ENCODE measurements around the gene PRKAB2. TPM values are rescaled to one million over a fixed set of nuclear protein-coding genes. Genes with fewer than 3 reads are reported as not detected.

Gene PRKAB2
- total RNA-seq, 1 experiment from 2014 or later = 14.4 TPM

DNA sequence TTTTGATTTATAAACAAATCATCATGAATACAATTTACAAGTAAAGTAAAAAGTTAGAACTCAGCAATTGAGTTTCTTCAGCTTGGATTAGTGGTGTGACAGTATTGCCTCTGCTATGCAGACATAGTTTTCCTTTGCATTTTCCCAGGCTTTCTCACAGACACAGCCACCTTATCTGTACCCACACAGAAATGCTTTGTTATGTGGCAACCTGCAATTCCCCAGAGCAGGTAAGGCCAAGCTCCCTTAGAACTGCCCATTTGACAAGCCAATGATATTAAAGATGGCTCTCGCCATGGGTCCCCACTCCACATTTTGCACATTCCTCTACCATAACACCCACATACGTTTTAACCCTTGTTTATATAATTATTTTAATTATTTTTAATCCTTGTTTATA lies 38.7 kb upstream of the PRKAB2 start:
- no TSS peak for BruUV-seq (replicated peaks)
- CTCF ChIA-PET = no interaction called here

DNA sequence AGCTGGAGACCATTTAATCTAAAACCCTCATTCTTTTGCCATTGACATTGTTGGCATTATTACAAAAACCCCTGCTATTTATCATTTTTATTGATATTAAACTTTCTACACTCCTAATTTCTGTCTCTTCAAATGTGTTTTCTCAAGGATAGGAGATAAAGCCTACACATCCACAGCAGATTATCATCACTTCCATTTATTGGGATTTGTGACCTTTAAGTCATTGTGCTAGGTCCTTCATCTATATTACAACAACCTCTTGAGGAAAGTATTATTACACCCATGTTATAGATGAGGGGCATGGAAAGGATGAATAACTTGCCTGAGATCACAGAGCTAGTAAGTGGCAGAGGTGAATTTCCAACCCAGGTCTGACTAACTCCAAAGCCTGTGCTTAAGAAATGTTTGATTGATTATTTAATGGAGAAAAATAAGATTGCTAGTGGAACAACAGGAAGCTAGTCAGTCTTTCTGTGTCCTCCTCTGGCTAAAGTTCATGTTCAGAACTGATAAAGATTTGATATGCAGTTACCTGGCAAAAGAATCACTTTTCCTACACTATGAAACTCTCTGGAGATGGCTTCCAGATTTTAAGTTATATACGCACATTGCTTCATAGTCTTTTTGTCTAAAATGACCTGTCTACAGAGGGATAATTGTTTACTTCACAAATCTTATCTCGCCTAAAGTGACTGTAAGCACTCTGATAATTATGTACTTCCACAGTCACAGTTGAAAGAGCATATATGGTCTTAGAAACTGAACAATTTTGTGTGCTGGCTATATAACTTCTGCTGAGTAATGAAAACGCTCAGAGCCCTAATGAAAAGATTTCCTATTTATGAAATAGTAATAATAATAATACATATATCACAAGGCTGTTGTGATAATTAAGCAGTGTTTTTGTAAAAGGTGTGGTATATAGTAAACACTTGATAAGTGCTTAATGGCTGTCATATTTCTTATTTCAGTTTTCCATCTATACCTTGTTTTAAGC lies 37.9 kb upstream of the PRKAB2 start:
- H3K9me3 ChIP-seq (ENCODE audit: low read depth, low read length, poor library complexity, severe bottlenecking) = no peaks in the 10 kb centered on the region
- H3K36me3 ChIP-seq (ENCODE audit: insufficient read depth, low read length, poor library complexity, severe bottlenecking) = no peaks in the 10 kb centered on the region
- POLR2A ChIA-PET (ENCODE audit: low non-redundant PET) = no interaction called here
- CTCF ChIA-PET = no interaction called here
- no peak for DNase-seq (ENCODE audit: low spot score)
- H3K4me3 ChIP-seq (ENCODE audit: low read depth, low read length, poor library complexity, severe bottlenecking) = no peak overlapping the region
- BruUV-seq (replicated peaks) = no TSS peak
- intact Hi-C loops (cut with micrococcal nuclease; ENCODE audit: unreplicated experiment) = no loop called here
- TF ChIP-seq CTCF (conservative IDR thresholded peaks at IDR 0.05; ENCODE audit: low read depth, low read length) (no peak), EZH2 (IDR thresholded peaks at IDR 0.05; ENCODE audit: borderline replicate concordance, low read depth, low read length, poor library complexity, severe bottlenecking) (no peak)
- no peaks in the 10 kb centered on the region for H3K27me3 ChIP-seq (replicated peaks; ENCODE audit: insufficient read depth, low read depth, low read length, poor library complexity)
- no peaks in the 10 kb centered on the region for H3K4me1 ChIP-seq (ENCODE audit: insufficient read depth, low read length, poor library complexity, severe bottlenecking)
- no peak overlapping the region for H3K27ac ChIP-seq (ENCODE audit: low read depth, low read length, poor library complexity, severe bottlenecking)

More for the DNA sequence above, 38.7 kb upstream of the PRKAB2 start:
- Histone ChIP-seq H3K36me3 (ENCODE audit: insufficient read depth, low read length, poor library complexity, severe bottlenecking) (no peaks in the 10 kb centered on the region), H3K9me3 (ENCODE audit: low read depth, low read length, poor library complexity, severe bottlenecking) (no peaks in the 10 kb centered on the region), H3K4me1 (ENCODE audit: insufficient read depth, low read length, poor library complexity, severe bottlenecking) (no peaks in the 10 kb centered on the region), H3K4me3 (ENCODE audit: low read depth, low read length, poor library complexity, severe bottlenecking) (no peak overlapping the region), H3K27me3 (replicated peaks; ENCODE audit: insufficient read depth, low read depth, low read length, poor library complexity) (no peaks in the 10 kb centered on the region), H3K27ac (ENCODE audit: low read depth, low read length, poor library complexity, severe bottlenecking) (no peak overlapping the region)
- TF ChIP-seq EZH2 (IDR thresholded peaks at IDR 0.05; ENCODE audit: borderline replicate concordance, low read depth, low read length, poor library complexity, severe bottlenecking) = no peak
- no peak for TF ChIP-seq CTCF (conservative IDR thresholded peaks at IDR 0.05; ENCODE audit: low read depth, low read length)
- no peak for DNase-seq (ENCODE audit: low spot score)
- intact Hi-C loops (cut with micrococcal nuclease; ENCODE audit: unreplicated experiment) = no loop called here
- POLR2A ChIA-PET (ENCODE audit: low non-redundant PET) = no interaction called here

DNA sequence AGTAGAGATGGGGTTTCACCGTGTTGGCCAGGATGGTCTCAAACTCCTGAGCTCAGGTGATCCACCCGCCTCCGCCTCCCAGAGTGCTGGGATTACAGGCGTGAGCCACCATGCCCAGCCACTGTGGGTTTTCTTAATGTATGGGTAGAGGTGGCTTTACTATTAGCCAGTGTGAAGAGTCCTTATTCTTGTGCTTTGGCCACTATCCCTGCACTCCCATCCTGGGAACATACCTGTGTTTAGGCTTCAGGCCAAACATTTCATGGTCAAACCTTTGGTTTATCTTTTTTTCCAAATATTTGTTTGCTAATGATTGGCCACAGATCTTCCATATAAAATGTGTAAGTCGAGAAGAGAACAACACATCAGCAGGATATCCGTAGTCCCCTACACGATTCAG lies 36.3 kb upstream of the PRKAB2 start:
- H3K4me3 ChIP-seq (ENCODE audit: low read depth, low read length, poor library complexity, severe bottlenecking) = no peak overlapping the region
- TF ChIP-seq EZH2 (IDR thresholded peaks at IDR 0.05; ENCODE audit: borderline replicate concordance, low read depth, low read length, poor library complexity, severe bottlenecking) (no peak), CTCF (conservative IDR thresholded peaks at IDR 0.05; ENCODE audit: low read depth, low read length) (no peak)
- no peaks in the 10 kb centered on the region for H3K4me1 ChIP-seq (ENCODE audit: insufficient read depth, low read length, poor library complexity, severe bottlenecking)
- H3K36me3 ChIP-seq (ENCODE audit: insufficient read depth, low read length, poor library complexity, severe bottlenecking) = no peaks in the 10 kb centered on the region
- no TSS peak for BruUV-seq (replicated peaks)
- no peaks in the 10 kb centered on the region for H3K9me3 ChIP-seq (ENCODE audit: low read depth, low read length, poor library complexity, severe bottlenecking)
- ChIA-PET CTCF (no interaction called here), POLR2A (ENCODE audit: low non-redundant PET) (no interaction called here)
- DNase-seq (ENCODE audit: low spot score) = no peak
- H3K27ac ChIP-seq (ENCODE audit: low read depth, low read length, poor library complexity, severe bottlenecking) = no peak overlapping the region
- no peaks in the 10 kb centered on the region for H3K27me3 ChIP-seq (replicated peaks; ENCODE audit: insufficient read depth, low read depth, low read length, poor library complexity)
- intact Hi-C loops (cut with micrococcal nuclease; ENCODE audit: unreplicated experiment) = no loop called here

All from A673 (cell line).